CD14-positive monocyte (primary cell): ENCODE data around the gene SLC6A1. TPM values are rescaled to one million over a fixed set of nuclear protein-coding genes. Genes with fewer than 3 reads are reported as not detected.

ENCODE experiments used
- DNase-seq, 3 donors: peaks; one replicate each; pipeline ENCODE4 v3.0.0-alpha.2; 2011 to 2022
- H2AFZ ChIP-seq: 2 replicates; pipeline ENCODE4 v1.6.0; 2012; ENCODE audit warnings: mild to moderate bottlenecking, low read depth, low read length, inconsistent platforms; ENCODE audit not compliant: insufficient read depth, poor library complexity, severe bottlenecking
- H3K27ac ChIP-seq, 2 donors: 1 replicate in 1 of 2; 2 replicates in 1 of 2; pipeline ENCODE4 v1.5.1; 2012 to 2013; ENCODE audit warnings: low read length in 2 of 2, control low read depth in 1 of 2, inconsistent platforms in 1 of 2, low read depth in 1 of 2, mild to moderate bottlenecking in 1 of 2
- H3K27me3 ChIP-seq, 2 donors: one replicate each; pipeline versions ENCODE4 v1.6.0 to v1.6.1; 2011 to 2013; ENCODE audit warnings: low read length in 2 of 2; ENCODE audit not compliant: control insufficient read depth in 2 of 2, insufficient read depth in 2 of 2
- H3K36me3 ChIP-seq, 2 donors: replicated peaks in 1 of 2; 1 replicate in 1 of 2; 2 replicates in 1 of 2; pipeline versions ENCODE4 v1.5.1 to v1.6.1; 2012 to 2013; ENCODE audit warnings: low read length in 2 of 2, control low read depth in 1 of 2, inconsistent platforms in 1 of 2, mild to moderate bottlenecking in 1 of 2; ENCODE audit not compliant: insufficient read depth in 2 of 2, control insufficient read depth in 1 of 2
- H3K4me1 ChIP-seq, 2 donors: 1 replicate in 1 of 2; 2 replicates in 1 of 2; pipeline versions ENCODE4 v1.5.1 to v1.6.1; 2012 to 2013; ENCODE audit warnings: low read length in 2 of 2, control low read depth in 1 of 2, inconsistent platforms in 1 of 2, mild to moderate bottlenecking in 1 of 2, moderate library complexity in 1 of 2; ENCODE audit not compliant: insufficient read depth in 2 of 2, control insufficient read depth in 1 of 2
- H3K4me2 ChIP-seq: replicated peaks from 2 replicates; pipeline ENCODE3; 2012; ENCODE audit warnings: low read length, moderate library complexity, mild to moderate bottlenecking; ENCODE audit not compliant: poor library complexity, severe bottlenecking; ENCODE audit errors: extremely low read depth
- H3K4me3 ChIP-seq, 3 experiments: fragments of 200-600 bp in 1 of 3; sonication (generic) in 1 of 3; replicated peaks in 1 of 3; 1 replicate in 2 of 3; 2 replicates in 1 of 3; pipeline ENCODE4 v1.5.1; 2011 to 2013; ENCODE audit warnings: low read length in 3 of 3, mild to moderate bottlenecking in 3 of 3, control low read depth in 2 of 3, low read depth in 2 of 3, inconsistent platforms in 1 of 3, moderate library complexity in 1 of 3
- H3K79me2 ChIP-seq: 2 replicates; pipeline ENCODE4 v1.6.0; 2012; ENCODE audit warnings: mild to moderate bottlenecking, control low read depth, inconsistent platforms, low read length, moderate library complexity; ENCODE audit not compliant: insufficient read depth
- H3K9ac ChIP-seq: 2 replicates; pipeline ENCODE4 v1.6.0; 2017; ENCODE audit warnings: low read length, mild to moderate bottlenecking; ENCODE audit not compliant: insufficient read depth, poor library complexity, severe bottlenecking
- H3K9me3 ChIP-seq, 2 donors: replicated peaks in 1 of 2; 1 replicate in 1 of 2; 2 replicates in 1 of 2; pipeline versions ENCODE4 v1.5.1 to v1.6.1; 2012 to 2013; ENCODE audit warnings: low read length in 2 of 2, control low read depth in 1 of 2; ENCODE audit not compliant: control insufficient read depth in 1 of 2, insufficient read depth in 1 of 2
- H4K20me1 ChIP-seq: 2 replicates; pipeline ENCODE4 v1.6.0; 2012; ENCODE audit warnings: mild to moderate bottlenecking, low read length, control low read depth, moderate library complexity; ENCODE audit not compliant: insufficient read depth
- H3K27ac Mint-ChIP-seq, 7 donors: one replicate each; pipeline ENCODE4 v1.8.0; 2020; ENCODE audit warnings: mild to moderate bottlenecking in 7 of 7, mixed read lengths in 7 of 7, moderate library complexity in 6 of 7, inconsistent platforms in 2 of 7
- H3K27me3 Mint-ChIP-seq, 3 donors: one replicate each; pipeline ENCODE4 v1.8.0; 2021 to 2022; ENCODE audit warnings: low read depth in 3 of 3, mild to moderate bottlenecking in 3 of 3, mixed read lengths in 3 of 3, moderate library complexity in 3 of 3, inconsistent platforms in 1 of 3
- H3K36me3 Mint-ChIP-seq, 2 donors: one replicate each; pipeline ENCODE4 v1.8.0; 2020; ENCODE audit warnings: mixed read lengths in 2 of 2, inconsistent platforms in 1 of 2, mild to moderate bottlenecking in 1 of 2
- H3K4me1 Mint-ChIP-seq: one replicate; pipeline ENCODE4 v1.8.0; 2020; ENCODE audit warnings: mild to moderate bottlenecking, mixed read lengths
- H3K4me3 Mint-ChIP-seq, 2 donors: one replicate each; pipeline ENCODE4 v1.8.0; 2020; ENCODE audit warnings: mild to moderate bottlenecking in 2 of 2, mixed read lengths in 2 of 2, moderate library complexity in 1 of 2
- H3K9me3 Mint-ChIP-seq, 7 donors: one replicate each; pipeline ENCODE4 v1.8.0; 2020 to 2022; ENCODE audit warnings: mixed read lengths in 7 of 7, mild to moderate bottlenecking in 6 of 7, moderate library complexity in 6 of 7, inconsistent platforms in 2 of 7
- CTCF ChIP-seq: fragments of 200-600 bp; IDR thresholded peaks from one replicate; pipeline ENCODE4 v1.8.0; 2022; ENCODE audit warnings: antibody characterized with exemption, mild to moderate bottlenecking
- WGBS: methylation state at CpG from one replicate; pipeline ENCODE4 v1.1.5; 2013; ENCODE audit warnings: missing lambda C conversion rate; ENCODE audit not compliant: insufficient coverage; 5-methylcytosine and 5-hydroxymethylcytosine counted together
- intact Hi-C, 2 donors: fragments of 100-400 bp; cut with micrococcal nuclease; formaldehyde crosslinking; loops; one replicate each; pipeline versions ENCODE4 v1.15.0 to v1.15.1; 2023
- polyA plus RNA-seq, 3 donors: library from polyadenylated mRNA; depleted of rRNA in 1 of 3; unstranded in 2 of 3; stranded (reverse) in 1 of 3; fragments of 300-500 nt in 2 of 3; fragments of >200 nt in 1 of 3; fragmentation: Illumina TruSeq in 2 of 3; gene quantifications; 1 replicate in 2 of 3; 2 replicates in 1 of 3; pipeline ENCODE4 v1.2.3, GENCODE V29; 2012 to 2021

SLC6A1 gene
- polyA plus RNA-seq, 3 donors, result not detected

GRCh38 chr3:11016727-11017126 lies 24.2 kb downstream of the SLC6A1 start:
- Histone ChIP-seq H3K4me2 (no peak overlapping the region), H3K4me1 (no peaks in the 10 kb centered on the region), H3K79me2 (no peaks in the 10 kb centered on the region), H3K9me3 (no peaks in the 10 kb centered on the region), H4K20me1 (no peaks in the 10 kb centered on the region), H3K27ac (no peak overlapping the region), H3K9ac (no peak overlapping the region), H3K27me3 (no peaks in the 10 kb centered on the region), H3K4me3 (no peak overlapping the region), H3K36me3 (no peaks in the 10 kb centered on the region), H2AFZ (no peak overlapping the region)
- no peaks in the 10 kb centered on the region for H3K36me3 Mint-ChIP-seq
- H3K4me1 Mint-ChIP-seq, result no peaks in the 10 kb centered on the region
- intact Hi-C loops, result no loop called here
- 97% methylated on average over 3 of the region's 5 CpGs for WGBS
- H3K27ac Mint-ChIP-seq, result no peak overlapping the region
- no peak overlapping the region for H3K4me3 Mint-ChIP-seq
- no peak for DNase-seq
- H3K27me3 Mint-ChIP-seq, result peaks cover 7 to 16% (median 15%) of the 10 kb centered on the region in 3 donors
- H3K9me3 Mint-ChIP-seq, result peaks cover 0 to 2% (median 0%) of the 10 kb centered on the region in 7 donors
- TF ChIP-seq CTCF, result no peak

- Histone ChIP-seq H3K27me3 (no peaks in the 10 kb centered on the region), H3K4me3 (no peak overlapping the region), H3K36me3 (no peaks in the 10 kb centered on the region), H3K27ac (no peak overlapping the region), H2AFZ (no peak overlapping the region), H3K9ac (no peak overlapping the region), H3K4me1 (no peaks in the 10 kb centered on the region), H4K20me1 (no peaks in the 10 kb centered on the region), H3K4me2 (no peak overlapping the region), H3K9me3 (no peaks in the 10 kb centered on the region), H3K79me2 (no peaks in the 10 kb centered on the region)
- Mint-ChIP-seq H3K36me3 (no peaks in the 10 kb centered on the region), H3K4me1 (no peaks in the 10 kb centered on the region), H3K9me3 (peaks cover 0 to 5% (median 0%) of the 10 kb centered on the region in 7 donors), H3K27ac (no peak overlapping the region), H3K4me3 (no peak overlapping the region), H3K27me3 (peaks cover 12 to 24% (median 19%) of the 10 kb centered on the region in 3 donors)
- WGBS, result 70% methylated on average over 3 of the region's 3 CpGs
- TF ChIP-seq CTCF, result no peak
- no peak for DNase-seq
- intact Hi-C loops, result no loop called here
Measured at GRCh38 chr3:11019116-11019819, 26.7 kb downstream of the SLC6A1 start.
